DOHH2 (cell line): ENCODE results near the gene MYH7.

ENCODE experiments used
- H3F3A ChIP-seq: fragments of 200-600 bp; sonication (generic), shearing (Covaris generic); 2 replicates; pipeline ENCODE4 v1.6.0; 2016; ENCODE audit warnings: antibody characterized with exemption, mild to moderate bottlenecking; ENCODE audit not compliant: control insufficient read depth, insufficient read depth
- H3K27ac ChIP-seq: fragments of 200-600 bp; sonication (generic); 2 replicates; pipeline ENCODE4 v1.5.1; 2014; ENCODE audit warnings: low read depth, mild to moderate bottlenecking, low read length, moderate library complexity
- H3K27me3 ChIP-seq: fragments of 200-600 bp; sonication (generic); 2 replicates; pipeline ENCODE4 v1.6.1; 2014; ENCODE audit warnings: mild to moderate bottlenecking, low read length, mixed read lengths; ENCODE audit not compliant: control insufficient read depth
- H3K36me3 ChIP-seq: fragments of 200-600 bp; sonication (generic); 2 replicates; pipeline ENCODE4 v1.6.1; 2014; ENCODE audit warnings: mild to moderate bottlenecking, low read length, moderate library complexity, mixed read lengths; ENCODE audit not compliant: control insufficient read depth
- H3K4me1 ChIP-seq: fragments of 200-600 bp; sonication (generic); 2 replicates; pipeline ENCODE4 v1.6.1; 2014; ENCODE audit warnings: mild to moderate bottlenecking, low read length, mixed read lengths; ENCODE audit not compliant: control insufficient read depth
- H3K4me2 ChIP-seq: fragments of 200-600 bp; sonication (generic); 2 replicates; pipeline ENCODE4 v1.6.0; 2014; ENCODE audit warnings: mild to moderate bottlenecking, low read length, moderate library complexity
- H3K4me3 ChIP-seq: fragments of 200-600 bp; sonication (generic); 2 replicates; pipeline ENCODE4 v1.5.1; 2014; ENCODE audit warnings: mild to moderate bottlenecking, low read length, mixed read lengths
- H3K79me2 ChIP-seq: fragments of 200-600 bp; sonication (generic); 2 replicates; pipeline ENCODE4 v1.6.1; 2014; ENCODE audit warnings: mild to moderate bottlenecking, low read length, mixed read lengths; ENCODE audit not compliant: control insufficient read depth
- H3K9me2 ChIP-seq: fragments of 200-600 bp; sonication (generic); replicated peaks from 2 replicates; pipeline ENCODE4 v1.6.1; 2014; ENCODE audit warnings: mild to moderate bottlenecking, low read length, mixed read lengths; ENCODE audit not compliant: control insufficient read depth
- H3K9me3 ChIP-seq: fragments of 200-600 bp; sonication (generic); 2 replicates; pipeline ENCODE4 v1.6.1; 2014; ENCODE audit warnings: antibody characterized with exemption, low read length, mixed read lengths; ENCODE audit not compliant: control insufficient read depth, insufficient read depth
- H4K20me1 ChIP-seq: fragments of 200-600 bp; sonication (generic); 2 replicates; pipeline ENCODE4 v1.6.0; 2014; ENCODE audit warnings: low read depth, mild to moderate bottlenecking, antibody characterized with exemption, low read length, moderate library complexity; ENCODE audit not compliant: control insufficient read depth, insufficient read depth
- CTCF ChIP-seq: fragments of 200-600 bp; sonication (generic); IDR thresholded peaks from one replicate; pipeline ENCODE4 v1.5.1; 2014; ENCODE audit warnings: antibody characterized with exemption, mild to moderate bottlenecking, low read depth, low read length; ENCODE audit not compliant: poor library complexity, severe bottlenecking
- EZH2phosphoT487 ChIP-seq: fragments of 200-600 bp; sonication (generic); IDR thresholded peaks from 2 replicates; pipeline ENCODE4 v1.6.1; 2017; ENCODE audit warnings: borderline replicate concordance, mild to moderate bottlenecking, antibody characterized with exemption, low read length, moderate library complexity, mixed read lengths

Gene MYH7

GRCh38 chr14:23379366-23380196 lies 55.9 kb downstream of the MYH7 start:
- no peaks in the 10 kb centered on the region for H3K9me3 ChIP-seq
- TF ChIP-seq CTCF (peak; percentile 97), EZH2phosphoT487 (no peak)
- no peaks in the 10 kb centered on the region for H3K9me2 ChIP-seq
- H4K20me1 ChIP-seq, result no peaks in the 10 kb centered on the region
- H3K79me2 ChIP-seq, result no peaks in the 10 kb centered on the region
- H3K36me3 ChIP-seq, result no peaks in the 10 kb centered on the region
- H3K4me1 ChIP-seq, result no peaks in the 10 kb centered on the region
- H3K27ac ChIP-seq, result no peak overlapping the region
- H3K4me2 ChIP-seq, result no peak overlapping the region
- H3K27me3 ChIP-seq, result 0 out of 2 replicates have a peak, but pooled peaks cover 2% of the 10 kb centered on the region
- no peaks in the 10 kb centered on the region for H3F3A ChIP-seq
- no peak overlapping the region for H3K4me3 ChIP-seq

- no peaks in the 10 kb centered on the region for H3K36me3 ChIP-seq
- no peaks in the 10 kb centered on the region for H3K4me1 ChIP-seq
- H3F3A ChIP-seq, result no peaks in the 10 kb centered on the region
- no peak for TF ChIP-seq EZH2phosphoT487
- TF ChIP-seq CTCF, result no peak
- no peak overlapping the region for H3K4me2 ChIP-seq
- H3K9me2 ChIP-seq, result no peaks in the 10 kb centered on the region
- no peaks in the 10 kb centered on the region for H3K9me3 ChIP-seq
- no peaks in the 10 kb centered on the region for H3K79me2 ChIP-seq
- H4K20me1 ChIP-seq, result no peaks in the 10 kb centered on the region
- H3K4me3 ChIP-seq, result no peak overlapping the region
- no peak overlapping the region for H3K27ac ChIP-seq
- 0 out of 2 replicates have a peak, but pooled peaks cover 2% of the 10 kb centered on the region for H3K27me3 ChIP-seq
These were observed 56.7 kb downstream of the MYH7 start for GRCh38 chr14:23378612-23379220.

- H3F3A ChIP-seq, result no peaks in the 10 kb centered on the region
- H3K27ac ChIP-seq, result no peak overlapping the region
- no peaks in the 10 kb centered on the region for H3K79me2 ChIP-seq
- H3K4me2 ChIP-seq, result no peak overlapping the region
- 0 out of 2 replicates have a peak, but pooled peaks cover 2% of the 10 kb centered on the region for H3K27me3 ChIP-seq
- H3K9me2 ChIP-seq, result no peaks in the 10 kb centered on the region
- no peaks in the 10 kb centered on the region for H3K9me3 ChIP-seq
- no peaks in the 10 kb centered on the region for H3K36me3 ChIP-seq
- H3K4me3 ChIP-seq, result no peak overlapping the region
- H3K4me1 ChIP-seq, result 0 out of 2 replicates have a peak, but pooled peaks cover under 1% of the 10 kb centered on the region
- TF ChIP-seq EZH2phosphoT487, result no peak
- no peak for TF ChIP-seq CTCF
- no peaks in the 10 kb centered on the region for H4K20me1 ChIP-seq
These were observed 57.6 kb downstream of the MYH7 start for GRCh38 chr14:23377573-23378563.
